Calu3 (cell line): Measurements from ENCODE around the gene CTNNBL1. TPM values are rescaled to one million over a fixed set of nuclear protein-coding genes. Genes with fewer than 3 reads are reported as not detected.

Source experiments
- BruUV-seq: library from RNA; stranded (reverse); fragments of 400-500 nt; replicated peaks from 2 replicates; lab custom pipeline; 2021; lab: Mats Ljungman, UMichigan
- CTCF ChIA-PET: fragments of 300-600 bp; sonication (Branson Sonifier 250); formaldehyde crosslinking; loops from one replicate; lab custom pipeline; 2022; ENCODE audit warnings: antibody characterized with exemption; lab: Charles Lee
- DNase-seq: peaks from one replicate; pipeline ENCODE4 v3.0.0; 2022
- H3K27ac Mint-ChIP-seq: one replicate; pipeline ENCODE4 v1.8.0; 2022; ENCODE audit warnings: mixed read lengths; ENCODE audit not compliant: unreplicated experiment
- H3K27me3 Mint-ChIP-seq: one replicate; pipeline ENCODE4 v1.8.0; 2022; ENCODE audit warnings: mixed read lengths; ENCODE audit not compliant: unreplicated experiment
- H3K36me3 Mint-ChIP-seq: one replicate; pipeline ENCODE4 v1.8.0; 2022; ENCODE audit warnings: mild to moderate bottlenecking, moderate library complexity, mixed read lengths; ENCODE audit not compliant: insufficient read depth, unreplicated experiment
- H3K4me1 Mint-ChIP-seq: one replicate; pipeline ENCODE4 v1.8.0; 2022; ENCODE audit warnings: mild to moderate bottlenecking, low read depth, mixed read lengths; ENCODE audit not compliant: unreplicated experiment
- H3K4me3 Mint-ChIP-seq: one replicate; pipeline ENCODE4 v1.8.0; 2022; ENCODE audit warnings: mild to moderate bottlenecking, low read depth, moderate library complexity, mixed read lengths; ENCODE audit not compliant: unreplicated experiment
- H3K9me3 Mint-ChIP-seq: one replicate; pipeline ENCODE4 v1.8.0; 2022; ENCODE audit warnings: low read depth, mixed read lengths; ENCODE audit not compliant: unreplicated experiment
- CTCF ChIP-seq: fragments of 200-600 bp; IDR thresholded peaks from one replicate; pipeline ENCODE4 v1.8.0; 2022; ENCODE audit warnings: antibody characterized with exemption; ENCODE audit not compliant: unreplicated experiment
- intact Hi-C: fragments of 100-400 bp; cut with micrococcal nuclease; formaldehyde crosslinking; loops from one replicate; pipeline ENCODE4 v1.10.0; 2022; ENCODE audit not compliant: unreplicated experiment
- total RNA-seq: library from RNA; stranded (reverse); gene quantifications from 2 replicates; pipeline ENCODE4 v1.2.3, GENCODE V29; 2022

Gene CTNNBL1
- total RNA-seq, 1 experiment from 2014 or later = 106 TPM

DNA sequence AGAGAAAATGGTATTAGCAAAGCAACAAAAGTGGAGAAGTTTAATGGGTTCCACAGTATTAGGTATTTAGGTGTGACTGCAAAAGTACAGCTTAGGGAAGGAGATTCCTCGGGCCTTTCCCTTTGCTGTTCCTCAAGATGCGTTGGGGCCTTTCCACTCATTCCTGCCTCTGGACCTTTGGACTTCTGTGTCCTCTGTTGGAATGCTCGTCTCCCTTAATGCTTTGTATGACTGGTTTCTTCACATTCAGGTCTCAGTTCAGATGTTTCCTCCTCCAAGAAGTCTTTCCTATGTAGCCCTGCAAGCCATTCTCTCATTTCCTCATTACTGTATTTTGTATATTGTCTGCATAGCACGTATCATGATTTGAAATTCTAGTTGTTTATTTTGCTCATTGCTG lies 39.6 kb downstream of the CTNNBL1 start:
- H3K27ac Mint-ChIP-seq = no peak overlapping the region
- CTCF ChIA-PET = no interaction called here
- H3K9me3 Mint-ChIP-seq = no peaks in the 10 kb centered on the region
- no peak for DNase-seq
- no peak overlapping the region for H3K4me3 Mint-ChIP-seq
- TF ChIP-seq CTCF = no peak
- H3K36me3 Mint-ChIP-seq = no peaks in the 10 kb centered on the region
- H3K27me3 Mint-ChIP-seq = no peaks in the 10 kb centered on the region
- no TSS peak for BruUV-seq
- no peaks in the 10 kb centered on the region for H3K4me1 Mint-ChIP-seq
- intact Hi-C loops = no loop called here

DNA sequence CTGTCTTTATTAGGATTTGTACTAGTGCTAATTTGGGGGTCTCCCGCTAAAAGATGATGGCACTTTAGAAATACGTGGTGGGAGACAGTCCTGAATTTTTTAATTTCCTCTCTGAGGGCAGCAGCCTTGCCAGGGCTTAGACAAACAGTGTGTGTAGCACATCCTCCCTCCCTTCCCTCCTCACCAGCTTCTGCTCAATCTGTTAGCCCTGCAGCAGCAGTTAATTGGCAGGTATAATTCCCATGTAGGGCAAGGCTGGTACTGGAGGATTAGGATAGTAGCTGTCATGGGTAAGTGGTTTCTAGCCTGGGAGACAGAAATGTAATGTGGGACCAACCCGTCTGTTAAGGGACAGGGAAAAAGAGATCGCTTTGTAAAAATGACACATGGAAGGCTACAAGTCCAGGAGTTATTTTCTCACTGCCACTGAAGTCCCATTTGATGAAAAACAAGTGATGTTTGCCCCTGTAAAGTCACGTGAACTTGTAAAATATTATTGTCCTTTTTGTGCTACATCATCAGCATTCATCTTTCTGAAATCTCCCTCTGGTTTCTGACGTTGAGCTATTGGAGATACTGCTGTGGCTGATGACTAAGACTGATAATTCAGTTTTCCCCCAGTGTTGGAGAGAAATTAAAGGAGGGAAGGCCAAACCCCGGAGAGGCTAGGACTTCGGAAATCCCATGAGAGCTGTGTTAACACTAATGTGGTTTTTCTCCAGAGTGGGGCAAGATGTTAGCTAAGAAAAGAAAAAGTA lies 40.6 kb downstream of the CTNNBL1 start:
- Mint-ChIP-seq H3K4me3 (no peak overlapping the region), H3K36me3 (peaks cover 2% of the 10 kb centered on the region), H3K27ac (no peak overlapping the region), H3K4me1 (no peaks in the 10 kb centered on the region), H3K27me3 (no peaks in the 10 kb centered on the region), H3K9me3 (no peaks in the 10 kb centered on the region)
- no peak for TF ChIP-seq CTCF
- CTCF ChIA-PET = no interaction called here
- no peak for DNase-seq
- intact Hi-C loops = no loop called here
- BruUV-seq = no TSS peak

GRCh38 chr20:37735541-37735940 lies 41.7 kb downstream of the CTNNBL1 start:
- no peak for DNase-seq
- CTCF ChIA-PET = interaction anchor here (0.5 to 0.9 kb wide), 2 partner anchors 10 to 30 kb away, joined by 3 read pairs; no protein-coding TSS in a partner anchor
- Mint-ChIP-seq H3K27me3 (no peaks in the 10 kb centered on the region), H3K36me3 (peaks cover 5% of the 10 kb centered on the region), H3K9me3 (no peaks in the 10 kb centered on the region), H3K4me3 (no peak overlapping the region), H3K27ac (no peak overlapping the region), H3K4me1 (no peaks in the 10 kb centered on the region)
- intact Hi-C loops = no loop called here
- no TSS peak for BruUV-seq
- no peak for TF ChIP-seq CTCF

DNA sequence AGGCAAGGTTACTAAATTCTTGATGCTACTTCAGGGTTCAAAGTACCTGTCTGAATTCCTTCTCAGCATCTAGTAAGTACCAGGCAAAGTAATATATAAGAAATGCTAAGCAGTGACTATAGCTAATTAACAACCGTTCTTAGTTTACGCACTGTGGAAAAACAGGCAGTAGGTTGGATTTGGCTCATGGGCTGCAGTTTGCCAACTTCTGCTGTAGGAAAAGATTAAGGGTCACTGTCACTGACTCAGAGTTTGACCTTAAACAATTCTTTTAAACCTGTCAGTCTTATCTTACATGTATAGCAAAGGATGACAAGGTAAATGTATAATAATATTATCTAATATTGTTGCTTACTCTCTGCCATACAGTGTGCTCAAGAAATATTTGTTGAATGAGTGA lies 42.3 kb downstream of the CTNNBL1 start:
- Mint-ChIP-seq H3K9me3 (no peaks in the 10 kb centered on the region), H3K27ac (no peak overlapping the region), H3K4me3 (no peak overlapping the region), H3K36me3 (peaks cover 5% of the 10 kb centered on the region), H3K4me1 (no peaks in the 10 kb centered on the region), H3K27me3 (no peaks in the 10 kb centered on the region)
- intact Hi-C loops = no loop called here
- no peak for TF ChIP-seq CTCF
- CTCF ChIA-PET = interaction anchor here (0.9 kb wide), 1 partner anchor 10 kb away, joined by 3 read pairs; no protein-coding TSS in a partner anchor
- BruUV-seq = no TSS peak
- no peak for DNase-seq
